ENCODE data around the gene SEC16A. TPM values are rescaled to one million over a fixed set of nuclear protein-coding genes. Genes with fewer than 3 reads are reported as not detected.

Gene SEC16A
- total and polyA plus RNA-seq, 8 donors, result 14.6 to 105 (median 45.4) TPM

DNA sequence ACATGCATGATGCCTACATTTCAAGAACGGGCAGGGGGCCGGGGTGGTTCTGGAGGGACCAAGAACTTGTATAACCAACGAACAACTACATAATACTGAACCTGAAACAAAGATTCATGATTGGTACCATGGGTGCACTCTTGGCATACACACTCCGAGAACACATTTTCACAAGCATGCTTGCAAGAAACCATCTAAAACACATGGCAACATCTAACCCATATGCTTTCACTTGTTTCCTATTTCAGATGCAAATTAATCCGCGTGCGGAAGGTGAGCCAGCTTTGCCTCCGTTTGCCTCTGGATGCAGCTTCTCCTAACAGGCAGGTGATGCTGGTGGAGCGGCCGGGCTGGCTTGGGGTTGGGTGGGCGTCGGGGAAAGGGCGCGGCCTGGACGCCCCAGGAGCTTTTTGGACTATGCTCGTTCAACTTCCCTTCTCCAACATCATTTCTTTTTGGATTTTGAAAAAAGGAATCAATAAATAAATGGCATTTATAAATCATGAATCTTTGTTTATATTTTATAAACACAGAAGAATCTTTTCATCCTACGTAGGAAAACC is 12.5 kb upstream of the SEC16A start:
- WGBS, 5 donors, result 80 to 88% (median 87%) methylated on average over 17 of the region's 17 CpGs
- intact Hi-C loops (cut with DNase I; ENCODE audit: low total_unique reads), result no loop called here
- TF ChIP-seq POLR2AphosphoS5 (IDR thresholded peaks at IDR 0.05), result no peak
- TF ChIP-seq POLR2A (IDR thresholded peaks at IDR 0.05), result no peak
- DNase-seq, result no peak
- H3K4me1 ChIP-seq, result peaks cover 0 to 21% (median 0%) of the 10 kb centered on the region in 4 donors
- H3K9me3 ChIP-seq, result no peaks in the 10 kb centered on the region
- no peaks in the 10 kb centered on the region for H3K27me3 ChIP-seq
- H3K4me3 ChIP-seq, result no peak overlapping the region
- H3K27ac ChIP-seq, result no peak overlapping the region
- H3K36me3 ChIP-seq, result peaks cover 42 to 58% (median 57%) of the 10 kb centered on the region in 4 donors

GRCh38 chr9:136494531-136495215 is 11.8 kb upstream of the SEC16A start:
- TF ChIP-seq POLR2AphosphoS5 (IDR thresholded peaks at IDR 0.05) (no peak), POLR2A (IDR thresholded peaks at IDR 0.05) (no peak), CTCF (IDR thresholded peaks at IDR 0.05) (no peak)
- Histone ChIP-seq H3K4me1 (peaks cover 0 to 21% (median 0%) of the 10 kb centered on the region in 4 donors), H3K9me3 (no peaks in the 10 kb centered on the region), H3K27ac (no peak overlapping the region), H3K27me3 (no peaks in the 10 kb centered on the region), H3K4me3 (no peak overlapping the region), H3K36me3 (peaks cover 36 to 52% (median 50%) of the 10 kb centered on the region in 4 donors)
- intact Hi-C loops (cut with DNase I; ENCODE audit: low total_unique reads), result no loop called here
- WGBS, 5 donors, result 79 to 93% (median 92%) methylated on average over 22 to 29 of the region's 29 CpGs
- no peak for DNase-seq

DNA sequence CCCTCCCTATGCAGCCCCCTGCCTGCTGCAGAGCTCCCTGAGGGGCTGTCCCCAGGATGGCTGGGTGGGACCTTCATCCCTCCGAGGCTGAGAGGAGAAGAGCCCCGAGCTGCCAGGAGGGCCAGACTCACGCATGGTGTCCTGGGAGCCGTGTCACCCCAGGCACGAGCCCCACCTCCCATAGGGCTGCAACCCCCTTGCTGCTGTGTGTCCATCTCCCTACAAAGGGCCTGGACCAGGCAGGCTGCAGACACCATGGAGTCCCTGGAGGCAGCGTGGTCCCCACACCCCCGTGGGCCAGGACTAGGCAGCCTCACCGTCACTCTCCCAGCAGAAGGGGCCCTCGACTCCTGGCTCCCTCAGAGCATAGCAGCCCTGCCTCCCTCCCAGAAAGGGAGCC is 11.2 kb upstream of the SEC16A start:
- Histone ChIP-seq H3K27me3 (no peaks in the 10 kb centered on the region), H3K4me1 (peaks cover 0 to 21% (median 0%) of the 10 kb centered on the region in 4 donors), H3K36me3 (peaks cover 30 to 45% (median 44%) of the 10 kb centered on the region in 4 donors), H3K27ac (peak overlapping the region in 2 of 5 donors; percentile 2 to 26), H3K9me3 (no peaks in the 10 kb centered on the region), H3K4me3 (no peak overlapping the region)
- intact Hi-C loops (cut with DNase I; ENCODE audit: low total_unique reads), result no loop called here
- WGBS, 5 donors, result 70 to 79% (median 74%) methylated on average over 8 to 9 of the region's 9 CpGs
- TF ChIP-seq POLR2AphosphoS5 (IDR thresholded peaks at IDR 0.05), result no peak
- no peak for TF ChIP-seq EP300 (IDR thresholded peaks at IDR 0.05)
- no peak for TF ChIP-seq CTCF (IDR thresholded peaks at IDR 0.05)
- TF ChIP-seq POLR2A (IDR thresholded peaks at IDR 0.05), result no peak
- no peak for DNase-seq

DNA sequence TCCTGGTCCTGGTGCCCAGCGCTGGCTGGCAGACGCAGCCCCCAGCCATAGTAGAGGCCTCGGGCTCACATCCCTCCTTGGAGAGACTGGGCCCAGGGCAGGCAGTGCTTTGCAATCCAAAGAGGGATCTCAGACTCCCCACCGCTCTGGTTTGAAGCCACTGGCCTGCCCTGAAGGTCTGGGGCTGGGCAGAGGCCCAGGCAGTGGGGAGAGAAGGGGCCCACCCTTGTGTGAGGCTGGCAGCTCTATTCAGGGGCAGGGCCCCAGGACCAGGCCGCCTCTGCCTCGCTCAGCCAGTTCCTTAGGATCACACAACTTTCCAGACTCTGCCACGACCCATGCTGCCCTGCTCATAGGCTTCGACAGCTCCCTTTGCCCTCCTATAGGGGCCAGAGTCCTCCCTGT is 10.7 kb upstream of the SEC16A start:
- no peak for DNase-seq
- no peaks in the 10 kb centered on the region for H3K27me3 ChIP-seq
- TF ChIP-seq EP300 (IDR thresholded peaks at IDR 0.05) (no peak), POLR2A (IDR thresholded peaks at IDR 0.05) (no peak), POLR2AphosphoS5 (IDR thresholded peaks at IDR 0.05) (no peak), CTCF (IDR thresholded peaks at IDR 0.05) (no peak)
- H3K27ac ChIP-seq, result peak overlapping the region in 2 of 5 donors; percentile 2 to 26
- intact Hi-C loops (cut with DNase I; ENCODE audit: low total_unique reads), result no loop called here
- no peak overlapping the region for H3K4me3 ChIP-seq
- peaks cover 0 to 24% (median 4%) of the 10 kb centered on the region in 4 donors for H3K4me1 ChIP-seq
- H3K36me3 ChIP-seq, result peaks cover 25 to 41% (median 39%) of the 10 kb centered on the region in 4 donors
- WGBS, 5 donors, result 65 to 85% (median 80%) methylated on average over 4 to 8 of the region's 8 CpGs
- no peaks in the 10 kb centered on the region for H3K9me3 ChIP-seq

Data from stomach (tissue), 9 donors.